Heart left ventricle (tissue), 16 donors: ENCODE results near the gene IQUB. TPM values are rescaled to one million over a fixed set of nuclear protein-coding genes. Genes with fewer than 3 reads are reported as not detected.
A peak's percentile ranks its signal among the peaks of the same experiment; 100 is the strongest.
"Not testable (repeated sequence)": the region's sequence is repeated elsewhere in the genome, so short reads cannot be mapped to it uniquely, and the experiment has no call there.

Experiments
- ATAC-seq, 4 donors: fragments of 200-7000 bp; cut with Tn5 transposase; one replicate each; pipeline ENCODE4 v1.9.1; 2020 to 2022; ENCODE audit warnings: moderate library complexity in 4 of 4, mild to moderate bottlenecking in 3 of 4, moderate number of reproducible peaks in 1 of 4
- DNase-seq, 5 donors: peaks; one replicate each; pipeline ENCODE4 v3.0.0-alpha.2; 2020
- H3K27ac ChIP-seq, 12 donors: fragments of 200-600 bp; sonication (generic) in 4 of 12; one replicate each; pipeline versions ENCODE4 v1.5.0 to v1.8.0; 2016 to 2022; ENCODE audit warnings: mild to moderate bottlenecking in 2 of 12
- H3K27me3 ChIP-seq, 9 donors: fragments of 200-600 bp; sonication (generic) in 2 of 9; one replicate each; pipeline versions ENCODE4 v1.5.1 to v1.8.0; 2016 to 2022; ENCODE audit warnings: mild to moderate bottlenecking in 3 of 9
- H3K36me3 ChIP-seq, 9 donors: fragments of 200-600 bp; sonication (generic) in 2 of 9; one replicate each; pipeline versions ENCODE4 v1.5.0 to v1.8.0; 2018 to 2022; ENCODE audit warnings: mild to moderate bottlenecking in 2 of 9
- H3K4me1 ChIP-seq, 12 donors: fragments of 200-600 bp; sonication (generic) in 4 of 12; one replicate each; pipeline versions ENCODE4 v1.5.0 to v1.8.0; 2016 to 2022; ENCODE audit warnings: mild to moderate bottlenecking in 3 of 12
- H3K4me3 ChIP-seq, 12 donors: fragments of 200-600 bp; sonication (generic) in 4 of 12; one replicate each; pipeline versions ENCODE4 v1.5.0 to v1.8.0; 2017 to 2022; ENCODE audit warnings: mild to moderate bottlenecking in 9 of 12, moderate library complexity in 4 of 12
- H3K9me3 ChIP-seq, 12 donors: fragments of 200-600 bp; sonication (generic) in 4 of 12; one replicate each; pipeline versions ENCODE4 v1.5.0 to v1.8.0; 2016 to 2022; ENCODE audit warnings: mild to moderate bottlenecking in 1 of 12
- CTCF ChIP-seq, 12 donors: fragments of 200-600 bp; sonication (generic) in 4 of 12; IDR thresholded peaks; one replicate each; pipeline versions ENCODE4 v1.5.0 to v1.8.0; 2018 to 2022; ENCODE audit warnings: antibody characterized with exemption in 12 of 12, mild to moderate bottlenecking in 5 of 12
- POLR2A ChIP-seq, 2 donors: fragments of 450-650 bp; IDR thresholded peaks; one replicate each; pipeline ENCODE4 v1.6.1; 2017; ENCODE audit warnings: antibody characterized with exemption in 2 of 2, mild to moderate bottlenecking in 2 of 2, moderate library complexity in 2 of 2
- WGBS, 4 donors: extraction: QIAGEN DNeasy Blood & Tissue Kit in 2 of 4; methylation state at CpG; one replicate each; pipeline versions ENCODE4 v1.1.5 to v1.1.7; 2013 to 2018; 5-methylcytosine and 5-hydroxymethylcytosine counted together
- intact Hi-C, 10 donors: fragments of 100-400 bp; cut with DNase I; formaldehyde crosslinking; loops; one replicate each; pipeline versions ENCODE4 v1.11.1 to v1.14.2; 2022
- polyA plus RNA-seq, 2 donors: library from polyadenylated mRNA; stranded (reverse); fragments of 200-250 nt; gene quantifications; one replicate each; pipeline ENCODE4 v1.2.3, GENCODE V29; 2013
- total RNA-seq, 9 donors: library from RNA; depleted of rRNA in 2 of 9; stranded (reverse); fragments of >200 nt in 2 of 9; fragmentation: NEBNext Ultra II Directional in 3 of 9; extraction: Animal tissue kit (Norgen Biotek cat#: 25700) in 3 of 9; gene quantifications; one replicate each; pipeline versions ENCODE4 v1.1.0 to v1.2.4, GENCODE V29; 2016 to 2023
- donor health status: ischemic (EF 13 %, LVEDD 7.1; RV severe dilation, severe dysfunction).
- donor health status: healthy with polysubstance abuse.
- donor health status: DM: no; HTN: yes; CAD: no.
- donor health status: DM: no; HTN: no; CAD: no.
- donor health status: ischemic (EF 25% LVEDD 6.9; RV normal size, moderate dysfunction).
- donor health status: ischemic (EF 25% LVEDD 5.7; RV mildly dilated, moderate dysfunction).
- donor health status: healthy.
- donor health status: DM: yes; HTN: yes; CAD: no.
- donor health status: ischemic (EF 35%, LVEDD 5.7; RV mildly dilated, moderate dysfunction).
- donor health status: nonischemic (EF 11% LVEDD 7.7; RV severe dilation, severe dysfunction).
- donor health status: DM: yes; HTN: yes; CAD: no.
- donor health status: PGD.
- donor health status: ischemic (EF 29% LVEDD 5.4; RV normal size, mild dysfunction).
- donor health status: nonischemic (EF 23%, LVEDD 6.1; RV moderate dilation, normal function).

IQUB gene
- total and polyA plus RNA-seq, 11 donors = 0.19 to 1.3 (median 0.55) TPM; not detected in 1

- no peaks in the 10 kb centered on the region for H3K36me3 ChIP-seq
- peaks cover 0 to 13% (median 5%) of the 10 kb centered on the region in 12 donors for H3K9me3 ChIP-seq
- intact Hi-C loops = no loop called here
- peaks cover 0 to 4% (median 0%) of the 10 kb centered on the region in 12 donors for H3K4me1 ChIP-seq
- DNase-seq (no peak), ATAC-seq (no peak)
- no peak overlapping the region for H3K27ac ChIP-seq
- TF ChIP-seq CTCF (IDR thresholded peaks at IDR 0.05) (no peak), POLR2A (IDR thresholded peaks at IDR 0.05) (no peak)
- no peaks in the 10 kb centered on the region for H3K27me3 ChIP-seq
- H3K4me3 ChIP-seq = no peak overlapping the region
- 46 to 70% (median 55%) methylated on average over 1 of the region's 1 CpG for WGBS, 4 donors
Measured at GRCh38 chr7:123415625-123416024, 118.8 kb downstream of the IQUB start.

- DNase-seq (peak in 4 of 5 donors; percentile 11 to 44 (median 33)), ATAC-seq (peak; percentile 78 to 98 (median 90))
- TF ChIP-seq POLR2A (IDR thresholded peaks at IDR 0.05) = no peak
- no peak for TF ChIP-seq CTCF (IDR thresholded peaks at IDR 0.05)
- WGBS, 4 donors = 28 to 48% (median 41%) methylated on average over 1 of the region's 1 CpG
- Histone ChIP-seq H3K4me1 (peaks cover 0 to 14% (median 0%) of the 10 kb centered on the region in 12 donors), H3K9me3 (no peaks in the 10 kb centered on the region), H3K36me3 (no peaks in the 10 kb centered on the region), H3K27ac (peak overlapping the region in 1 of 12 donors; percentile 31), H3K27me3 (no peaks in the 10 kb centered on the region), H3K4me3 (no peak overlapping the region)
- intact Hi-C loops = no loop called here
Measured at GRCh38 chr7:123410273-123410904, 124.0 kb downstream of the IQUB start.

- ATAC-seq, H3K27me3 ChIP-seq, DNase-seq, H3K36me3 ChIP-seq, H3K27ac ChIP-seq, H3K4me3 ChIP-seq, intact Hi-C loops, H3K9me3 ChIP-seq: not testable (repeated sequence)
- 85 to 91% (median 86%) methylated on average over 4 of the region's 4 CpGs for WGBS, 4 donors
- H3K4me1 ChIP-seq = peaks cover 0 to 14% (median 0%) of the 10 kb centered on the region in 12 donors
Measured at GRCh38 chr7:123407951-123408350, 126.4 kb downstream of the IQUB start.

Other genes with a start within 250 kb of the IQUB start
- 100 to 1,000 TPM; 109 to 332 (median 245) TPM for gene NDUFA5, start 23.2 kb upstream of the IQUB start, total RNA-seq
- 100 to 1,000 TPM; 144 to 415 TPM for gene NDUFA5, start 23.2 kb upstream of the IQUB start, polyA plus RNA-seq
- gene ASB15, start 67.2 kb upstream of the IQUB start, total RNA-seq = 10 to 100 TPM; 25.4 to 77.1 (median 45.9) TPM
- 10 to 100 TPM in 1 of 2 donors, 1 to 10 TPM in 1; 2.2 to 20.9 TPM for gene ASB15, start 67.2 kb upstream of the IQUB start, polyA plus RNA-seq
- 1,000 to 10,000 TPM in 3 of 9 donors, 100 to 1,000 TPM in 6; 348 to 1,479 (median 780) TPM for gene LMOD2, start 121.3 kb upstream of the IQUB start, total RNA-seq
- 100 to 1,000 TPM; 202 to 467 TPM for gene LMOD2, start 121.3 kb upstream of the IQUB start, polyA plus RNA-seq
- gene WASL, start 214.4 kb upstream of the IQUB start, total RNA-seq = 10 to 100 TPM; 20.1 to 30.3 (median 26.4) TPM
- 10 to 100 TPM; 11.2 to 23.3 TPM for gene WASL, start 214.4 kb upstream of the IQUB start, polyA plus RNA-seq